K562 (cell line): Measurements from ENCODE around the gene ARL4D. TPM values are rescaled to one million over a fixed set of nuclear protein-coding genes. Genes with fewer than 3 reads are reported as not detected.

Experiments used
- polyA plus RNA-seq, 8 experiments: library from polyadenylated mRNA; depleted of rRNA in 4 of 8; stranded (reverse) in 5 of 8; unstranded in 3 of 8; fragments of >200 nt; fragmentation: Nextera tagmentation in 2 of 8; fragmentation: Illumina TruSeq in 1 of 8; extraction: Ambion mirVana in 2 of 8; extraction: Trizol in 1 of 8; gene quantifications; 2 replicates each; pipeline versions ENCODE4 v1.2.1 to v1.2.3, GENCODE V29; 2011 to 2014; ENCODE audit warnings: inconsistent platforms in 1 of 8, missing spikeins in 1 of 8
- total RNA-seq, 7 experiments: library from RNA; depleted of rRNA in 6 of 7; stranded (reverse); fragments of >200 nt in 6 of 7; fragmentation: Illumina TruSeq in 2 of 7; extraction: Trizol in 2 of 7; gene quantifications; 2 replicates each; pipeline versions ENCODE4 v1.2.1 to v1.2.3, GENCODE V29; 2011 to 2021; ENCODE audit warnings: low replicate concordance in 1 of 7
- TF ChIP-seq, protein P1 (sequence below): fragments of 450-650 bp; IDR thresholded peaks from 2 replicates; pipeline ENCODE4 v1.6.1; 2016; ENCODE audit warnings: low read depth

ARL4D gene
- total and polyA plus RNA-seq, 9 of the 15 experiments (the other 6 are each of a cell fraction or from before 2014, with no cell fraction given) = 0.07 to 0.53 (median 0.28) TPM; not detected in 1

- TF ChIP-seq, protein P1, sequence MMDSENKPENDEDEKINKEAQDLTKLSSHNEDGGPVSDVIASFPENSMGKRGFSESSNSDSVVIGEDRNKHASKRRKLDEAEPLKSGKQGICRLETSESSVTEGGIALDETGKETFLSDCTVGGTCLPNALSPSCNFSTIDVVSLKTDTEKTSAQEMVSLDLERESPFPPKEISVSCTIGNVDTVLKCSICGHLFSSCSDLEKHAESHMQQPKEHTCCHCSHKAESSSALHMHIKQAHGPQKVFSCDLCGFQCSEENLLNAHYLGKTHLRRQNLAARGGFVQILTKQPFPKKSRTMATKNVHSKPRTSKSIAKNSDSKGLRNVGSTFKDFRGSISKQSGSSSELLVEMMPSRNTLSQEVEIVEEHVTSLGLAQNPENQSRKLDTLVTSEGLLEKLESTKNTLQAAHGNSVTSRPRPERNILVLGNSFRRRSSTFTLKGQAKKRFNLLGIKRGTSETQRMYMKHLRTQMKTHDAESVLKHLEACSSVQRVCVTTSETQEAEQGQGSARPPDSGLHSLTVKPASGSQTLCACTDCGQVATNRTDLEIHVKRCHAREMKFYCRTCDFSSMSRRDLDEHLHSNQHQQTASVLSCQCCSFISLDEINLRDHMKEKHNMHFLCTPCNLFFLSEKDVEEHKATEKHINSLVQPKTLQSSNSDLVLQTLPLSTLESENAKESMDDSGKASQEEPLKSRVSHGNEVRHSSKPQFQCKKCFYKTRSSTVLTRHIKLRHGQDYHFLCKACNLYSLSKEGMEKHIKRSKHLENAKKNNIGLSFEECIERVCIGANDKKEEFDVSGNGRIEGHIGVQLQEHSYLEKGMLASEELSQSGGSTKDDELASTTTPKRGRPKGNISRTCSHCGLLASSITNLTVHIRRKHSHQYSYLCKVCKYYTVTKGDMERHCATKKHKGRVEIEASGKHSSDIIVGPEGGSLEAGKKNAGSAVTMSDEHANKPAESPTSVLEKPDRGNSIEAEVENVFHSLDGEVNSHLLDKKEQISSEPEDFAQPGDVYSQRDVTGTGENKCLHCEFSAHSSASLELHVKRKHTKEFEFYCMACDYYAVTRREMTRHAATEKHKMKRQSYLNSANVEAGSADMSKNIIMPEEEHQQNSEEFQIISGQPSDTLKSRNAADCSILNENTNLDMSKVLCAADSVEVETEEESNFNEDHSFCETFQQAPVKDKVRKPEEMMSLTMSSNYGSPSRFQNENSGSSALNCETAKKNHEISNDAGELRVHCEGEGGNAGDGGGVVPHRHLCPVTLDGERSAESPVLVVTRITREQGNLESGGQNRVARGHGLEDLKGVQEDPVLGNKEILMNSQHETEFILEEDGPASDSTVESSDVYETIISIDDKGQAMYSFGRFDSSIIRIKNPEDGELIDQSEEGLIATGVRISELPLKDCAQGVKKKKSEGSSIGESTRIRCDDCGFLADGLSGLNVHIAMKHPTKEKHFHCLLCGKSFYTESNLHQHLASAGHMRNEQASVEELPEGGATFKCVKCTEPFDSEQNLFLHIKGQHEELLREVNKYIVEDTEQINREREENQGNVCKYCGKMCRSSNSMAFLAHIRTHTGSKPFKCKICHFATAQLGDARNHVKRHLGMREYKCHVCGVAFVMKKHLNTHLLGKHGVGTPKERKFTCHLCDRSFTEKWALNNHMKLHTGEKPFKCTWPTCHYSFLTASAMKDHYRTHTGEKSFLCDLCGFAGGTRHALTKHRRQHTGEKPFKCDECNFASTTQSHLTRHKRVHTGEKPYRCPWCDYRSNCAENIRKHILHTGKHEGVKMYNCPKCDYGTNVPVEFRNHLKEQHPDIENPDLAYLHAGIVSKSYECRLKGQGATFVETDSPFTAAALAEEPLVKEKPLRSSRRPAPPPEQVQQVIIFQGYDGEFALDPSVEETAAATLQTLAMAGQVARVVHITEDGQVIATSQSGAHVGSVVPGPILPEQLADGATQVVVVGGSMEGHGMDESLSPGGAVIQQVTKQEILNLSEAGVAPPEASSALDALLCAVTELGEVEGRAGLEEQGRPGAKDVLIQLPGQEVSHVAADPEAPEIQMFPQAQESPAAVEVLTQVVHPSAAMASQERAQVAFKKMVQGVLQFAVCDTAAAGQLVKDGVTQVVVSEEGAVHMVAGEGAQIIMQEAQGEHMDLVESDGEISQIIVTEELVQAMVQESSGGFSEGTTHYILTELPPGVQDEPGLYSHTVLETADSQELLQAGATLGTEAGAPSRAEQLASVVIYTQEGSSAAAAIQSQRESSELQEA = no peak
Measured at GRCh38 chr17:43385046-43385831, 13.6 kb upstream of the ARL4D start (continued).
